HG03175 (cell line): ENCODE data around the gene SYTL3.

ENCODE experiments used
- ATAC-seq: cut with Tn5 transposase; IDR thresholded peaks from one replicate; pipeline ENCODE4 v1.9.1; 2021; ENCODE audit warnings: mild to moderate bottlenecking, moderate library complexity; ENCODE audit not compliant: unreplicated experiment

The SYTL3 gene

GRCh38 chr6:158770533-158771330, 120.9 kb downstream of the SYTL3 start:
- ATAC-seq = no peak

DNA sequence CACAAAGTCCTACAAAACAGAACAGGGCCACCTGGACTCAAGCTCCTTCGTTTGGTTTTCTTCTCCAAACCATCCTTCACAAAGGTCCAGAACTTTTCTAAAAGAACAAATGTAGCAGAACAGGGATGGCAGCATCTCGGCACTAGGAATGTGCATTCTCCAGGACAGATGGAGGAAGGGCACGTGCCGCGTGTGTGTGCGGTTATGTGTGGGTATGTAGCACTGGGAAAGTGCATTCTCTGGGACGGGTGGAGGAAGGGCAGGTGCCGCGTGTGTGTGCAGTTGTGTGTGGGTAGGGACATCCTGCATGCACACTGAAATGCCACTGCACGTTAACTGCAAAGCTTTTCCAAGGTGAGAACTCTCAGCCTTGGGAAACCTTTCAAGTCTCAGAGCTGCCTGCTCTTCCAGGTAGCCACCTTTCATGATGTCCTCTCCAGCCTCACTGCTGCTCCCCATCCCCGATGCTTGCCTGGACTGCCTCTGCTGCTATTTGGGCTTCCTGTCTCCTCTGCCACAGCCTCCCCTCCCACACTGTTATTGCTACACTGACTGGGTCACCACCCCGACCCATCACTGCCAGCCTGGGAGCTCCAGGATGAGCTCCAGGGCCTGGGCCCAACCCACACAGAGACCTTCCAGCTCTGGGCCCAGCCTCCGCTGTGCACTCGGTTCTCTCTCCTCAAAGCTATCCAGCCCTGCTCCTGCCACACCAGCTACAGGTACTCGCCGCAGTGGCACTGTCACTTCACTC, 121.7 kb downstream of the SYTL3 start:
- ATAC-seq = no peak

- no peak for ATAC-seq
These were observed 122.3 kb downstream of the SYTL3 start for GRCh38 chr6:158772172-158772571.

- ATAC-seq = no peak
These were observed 123.1 kb downstream of the SYTL3 start for GRCh38 chr6:158772851-158773371.

- ATAC-seq = no peak
These were observed 124.0 kb downstream of the SYTL3 start for GRCh38 chr6:158773581-158774449.

- no peak for ATAC-seq
These were observed 125.0 kb downstream of the SYTL3 start for GRCh38 chr6:158774717-158775449.

GRCh38 chr6:158775832-158776231, 126.0 kb downstream of the SYTL3 start:
- no peak for ATAC-seq

DNA sequence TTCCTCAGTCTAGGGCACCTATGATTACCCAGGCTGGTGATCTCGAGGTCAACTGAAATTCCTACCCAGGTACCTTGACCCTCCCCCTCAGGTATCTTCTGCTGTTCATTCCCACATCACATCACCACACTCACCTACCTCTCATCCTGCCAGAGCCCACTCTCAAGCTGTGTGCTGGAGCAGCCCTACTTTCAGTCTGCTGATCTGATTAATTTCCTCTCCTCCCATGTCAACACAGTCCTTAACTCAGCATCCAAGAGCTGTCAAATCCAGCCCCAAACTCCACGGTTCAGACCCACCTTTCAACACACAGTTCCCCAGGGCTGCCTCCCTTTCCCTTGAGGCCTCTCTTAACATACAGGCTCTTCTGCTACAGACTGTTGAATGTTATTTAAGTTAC, 126.9 kb downstream of the SYTL3 start:
- ATAC-seq = no peak

DNA sequence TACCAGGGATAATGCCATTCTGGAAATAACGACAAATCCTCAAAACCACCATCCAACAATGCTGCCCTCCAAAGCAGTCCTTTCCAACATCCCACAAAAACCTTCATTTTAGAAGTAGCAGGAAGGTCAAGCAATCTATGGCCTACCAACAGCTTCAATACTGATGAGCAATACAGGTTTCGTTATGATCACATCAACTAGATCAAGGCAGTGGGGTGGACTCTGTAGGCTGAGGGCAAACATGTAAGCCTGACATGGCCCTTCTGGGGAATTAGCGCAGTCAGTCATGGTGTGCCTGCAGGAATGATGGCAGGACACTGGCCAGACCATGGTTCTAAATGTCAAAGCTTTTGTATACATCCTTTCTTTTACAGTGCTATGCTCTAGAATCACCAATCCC, 127.7 kb downstream of the SYTL3 start:
- no peak for ATAC-seq

DNA sequence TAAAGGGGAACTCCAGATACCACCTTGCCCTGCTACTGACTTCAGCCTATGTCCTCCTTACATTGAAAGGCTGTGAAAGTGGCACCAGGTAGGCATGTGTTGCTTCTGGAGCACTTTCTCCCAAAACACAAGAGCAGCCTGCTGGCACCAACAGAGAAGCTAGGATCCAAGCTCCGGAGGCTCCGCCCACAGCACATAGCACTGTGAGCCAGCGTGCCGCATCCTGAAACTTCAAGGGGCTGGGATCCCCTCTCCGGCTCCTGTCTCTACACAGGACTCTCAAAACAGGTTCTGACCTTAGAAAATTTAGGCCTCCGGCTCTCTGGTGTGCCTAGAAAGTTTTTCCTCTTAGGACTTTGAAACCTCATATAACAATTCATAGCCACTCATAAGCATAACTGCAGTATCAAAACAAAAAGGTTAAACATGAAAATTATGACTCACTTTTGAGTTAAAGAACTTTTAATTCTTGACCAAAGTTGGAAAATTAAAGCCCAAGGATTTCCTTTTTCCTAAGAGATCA, 128.2 kb downstream of the SYTL3 start:
- no peak for ATAC-seq

DNA sequence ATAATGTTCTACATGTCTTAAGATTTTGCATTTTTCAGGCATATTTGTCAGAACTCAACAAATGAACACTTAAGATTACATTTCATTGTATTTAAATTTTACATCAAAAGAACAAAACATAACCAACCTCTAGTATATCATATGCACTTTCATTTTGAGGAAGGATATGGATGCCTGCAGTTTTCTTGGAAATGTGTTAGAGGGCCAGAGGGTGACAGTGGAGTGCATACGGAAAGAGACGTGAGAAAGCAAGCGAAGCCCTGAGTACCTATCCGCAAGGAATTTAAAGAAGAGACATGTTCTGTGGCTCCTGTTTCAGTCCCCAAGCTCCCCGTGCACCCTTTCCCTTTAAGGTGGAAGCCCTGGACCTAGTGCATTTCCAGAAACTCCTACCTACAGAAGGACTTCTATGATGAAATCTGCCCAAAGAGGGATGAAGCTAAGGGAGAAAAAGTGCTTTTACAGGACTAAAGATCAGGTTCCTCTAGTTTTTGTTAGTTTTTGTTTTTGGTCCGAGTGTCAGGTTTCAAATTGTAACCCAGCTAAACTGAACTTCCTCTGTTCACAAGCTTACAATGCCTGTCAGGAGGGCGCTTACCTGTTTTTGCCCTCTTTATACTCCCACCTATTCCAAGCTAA, 130.5 kb downstream of the SYTL3 start:
- ATAC-seq = no peak

- no peak for ATAC-seq
These were observed 131.3 kb downstream of the SYTL3 start for GRCh38 chr6:158780988-158781691.

DNA sequence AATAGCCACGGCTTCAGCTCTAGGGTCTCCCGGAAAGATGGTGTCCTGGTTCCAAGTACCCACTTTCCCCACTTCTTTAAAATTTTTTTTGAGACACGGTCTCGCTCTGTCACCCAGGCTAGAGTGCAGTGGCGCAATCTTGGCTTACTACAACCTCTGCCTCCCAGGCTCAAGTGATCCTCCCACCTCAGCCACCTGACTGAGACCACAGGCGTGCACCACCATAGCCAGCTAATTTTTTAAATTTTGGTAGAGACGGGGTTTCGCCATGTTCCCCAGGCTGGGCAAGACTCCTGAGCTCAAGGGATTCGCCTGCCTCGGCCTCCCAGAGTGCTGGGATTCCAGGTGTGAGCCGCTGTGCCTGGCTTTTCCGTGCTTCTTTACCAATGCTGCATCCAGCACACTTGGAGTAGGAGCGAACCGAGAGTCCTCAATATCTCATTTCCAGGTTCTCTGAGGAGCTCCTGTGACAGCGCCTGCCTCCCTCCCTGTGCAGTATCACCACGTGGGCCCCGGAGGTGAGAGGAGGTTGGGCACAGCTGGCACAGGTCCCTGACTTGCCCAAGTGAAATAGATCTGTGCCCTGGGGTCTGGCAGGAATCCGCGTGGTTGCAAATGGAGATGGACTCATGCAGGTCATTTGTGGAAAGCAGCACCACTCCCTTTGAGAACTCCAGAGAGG, 132.0 kb downstream of the SYTL3 start:
- no peak for ATAC-seq

DNA sequence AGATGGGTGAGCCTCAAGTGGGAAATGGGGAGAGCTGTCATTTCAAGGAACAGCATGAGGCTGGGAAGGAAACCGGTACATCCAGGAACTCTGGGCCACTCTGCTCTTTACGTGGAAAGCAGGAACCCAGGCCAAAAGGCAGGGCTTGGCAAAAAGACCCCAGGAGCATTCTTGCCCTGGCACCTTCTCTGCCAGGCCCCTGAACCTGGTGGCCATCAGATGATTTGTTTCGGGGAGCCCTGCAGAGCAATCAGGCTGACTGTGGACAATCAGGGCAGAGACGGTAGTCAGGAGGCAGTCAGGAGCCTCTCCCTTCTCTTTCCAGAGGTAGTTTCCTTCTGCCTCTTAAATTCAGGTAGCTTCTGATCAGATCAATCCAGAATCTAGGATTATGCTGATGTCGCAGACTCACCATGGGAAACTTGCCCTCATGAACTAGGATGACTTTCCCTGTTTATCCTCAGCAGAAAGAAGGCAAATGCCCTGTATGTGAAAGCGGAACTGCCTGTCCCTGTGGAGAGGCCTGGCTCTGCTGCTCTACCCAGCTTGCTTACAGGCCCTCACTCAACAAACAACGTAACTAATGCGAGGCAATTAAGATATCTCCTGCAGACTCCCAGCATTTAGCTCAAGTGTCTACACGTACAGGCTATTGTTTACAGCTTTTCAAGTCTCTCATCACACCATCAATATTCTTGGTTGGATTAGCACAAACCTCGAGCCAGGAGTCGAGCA, 132.7 kb downstream of the SYTL3 start:
- no peak for ATAC-seq

DNA sequence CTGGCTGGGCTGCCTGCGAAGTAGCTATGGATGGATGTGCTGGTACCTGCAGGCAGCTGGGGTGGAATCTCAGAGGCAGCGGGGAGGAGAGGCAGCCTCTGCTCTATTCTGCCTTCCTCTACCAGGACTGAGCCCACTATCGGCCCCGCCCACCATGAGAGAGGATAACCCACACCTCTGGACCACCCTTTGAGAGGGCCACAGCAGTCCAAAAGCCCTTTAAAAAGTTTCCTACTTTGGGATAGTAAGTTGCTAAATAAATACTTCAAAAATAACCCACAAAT, 133.3 kb downstream of the SYTL3 start:
- ATAC-seq = no peak

GRCh38 chr6:158783851-158784250, 134.0 kb downstream of the SYTL3 start:
- no peak for ATAC-seq

- ATAC-seq = no peak
These were observed 134.7 kb downstream of the SYTL3 start for GRCh38 chr6:158784505-158784904.

- no peak for ATAC-seq
These were observed 135.2 kb downstream of the SYTL3 start for GRCh38 chr6:158785036-158785435.
